Urinary bladder (tissue), 4 donors: ENCODE data around the gene SLC20A1. TPM values are rescaled to one million over a fixed set of nuclear protein-coding genes. Genes with fewer than 3 reads are reported as not detected.
A peak's percentile ranks its signal among the peaks of the same experiment; 100 is the strongest.
"Not testable (repeated sequence)": the region's sequence is repeated elsewhere in the genome, so short reads cannot be mapped to it uniquely, and the experiment has no call there.

Experiments
- DNase-seq: peaks from one replicate; pipeline ENCODE4 v3.0.0-alpha.2; 2015; ENCODE audit errors: extremely low spot score
- H3K27ac ChIP-seq: one replicate; pipeline ENCODE4 v1.5.1; 2013; ENCODE audit warnings: low read depth, mild to moderate bottlenecking, moderate library complexity
- H3K36me3 ChIP-seq: one replicate; pipeline ENCODE4 v1.6.1; 2013; ENCODE audit warnings: mild to moderate bottlenecking, moderate library complexity; ENCODE audit not compliant: insufficient read depth
- H3K4me1 ChIP-seq: one replicate; pipeline ENCODE4 v1.6.1; 2013; ENCODE audit warnings: mild to moderate bottlenecking, moderate library complexity; ENCODE audit not compliant: insufficient read depth
- H3K4me3 ChIP-seq: one replicate; pipeline ENCODE4 v1.5.1; 2013; ENCODE audit warnings: low read depth, low read length
- WGBS: extraction: QIAGEN DNeasy Blood & Tissue Kit; methylation state at CpG from one replicate; pipeline ENCODE4 v1.1.7; 2013; 5-methylcytosine and 5-hydroxymethylcytosine counted together
- polyA plus RNA-seq: library from polyadenylated mRNA; stranded (reverse); fragments of 200-250 nt; gene quantifications from one replicate; pipeline ENCODE4 v1.2.3, GENCODE V29; 2013
- total RNA-seq: library from RNA; depleted of rRNA; stranded (reverse); fragments of >200 nt; gene quantifications from one replicate; pipeline ENCODE4 v1.2.3, GENCODE V29; 2014
- donor health status: healthy with polysubstance abuse.
- donor health status: healthy.

The SLC20A1 gene
- total and polyA plus RNA-seq, 2 donors: 19.6 to 59.7 TPM

GRCh38 chr2:112614201-112614840 lies 31.4 kb upstream of the SLC20A1 start:
- Histone ChIP-seq H3K36me3 (no peaks in the 10 kb centered on the region), H3K4me3 (no peak overlapping the region), H3K27ac (no peak overlapping the region), H3K4me1 (no peaks in the 10 kb centered on the region)
- DNase-seq: no peak
- WGBS: 58% methylated on average over 13 of the region's 13 CpGs

DNA sequence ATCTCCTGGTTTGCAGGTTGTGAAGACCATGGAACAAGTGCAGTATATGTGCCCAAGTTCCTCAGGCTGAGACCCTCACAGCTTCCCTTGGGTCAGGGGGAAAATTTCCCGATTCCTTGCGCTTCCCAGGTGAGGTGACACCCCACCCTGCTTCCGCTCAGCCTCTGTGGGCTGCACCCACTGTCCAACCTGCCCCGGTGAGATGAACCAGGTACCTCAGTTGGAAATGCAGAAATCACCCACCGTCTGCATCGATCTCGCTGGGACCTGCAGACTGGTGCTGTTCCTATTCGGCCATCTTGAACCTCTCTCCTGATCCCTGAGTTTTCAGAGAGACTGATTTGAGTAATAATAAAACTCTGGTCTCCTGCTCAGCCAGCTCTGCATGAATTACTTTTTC lies 30.7 kb upstream of the SLC20A1 start:
- H3K27ac ChIP-seq: no peak overlapping the region
- no peak for DNase-seq
- no peaks in the 10 kb centered on the region for H3K36me3 ChIP-seq
- WGBS: 93% methylated on average over 8 of the region's 8 CpGs
- no peak overlapping the region for H3K4me3 ChIP-seq
- H3K4me1 ChIP-seq: no peaks in the 10 kb centered on the region

DNA sequence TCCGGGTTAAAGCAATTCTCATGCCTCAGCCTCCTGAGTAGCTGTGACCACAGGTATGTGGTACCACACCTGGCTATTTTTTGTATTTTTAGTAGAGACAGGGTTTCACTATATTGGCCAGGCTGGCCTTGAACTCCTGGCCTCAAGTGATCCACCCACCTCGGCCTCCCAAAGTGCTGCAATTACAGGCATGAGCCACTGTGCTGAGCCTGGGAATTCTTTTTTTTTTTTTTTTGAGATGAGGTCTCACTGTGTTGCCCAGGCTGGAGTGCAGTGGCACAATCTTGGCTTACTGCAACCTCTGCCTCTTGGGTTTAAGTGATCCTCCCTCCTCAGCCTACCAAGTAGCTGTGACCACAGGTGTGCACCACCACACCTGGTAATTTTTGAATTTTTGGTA lies 29.9 kb upstream of the SLC20A1 start:
- not testable (repeated sequence) for DNase-seq, H3K4me3 ChIP-seq, H3K27ac ChIP-seq, H3K4me1 ChIP-seq, H3K36me3 ChIP-seq
- WGBS: 91% methylated on average over 2 of the region's 2 CpGs

DNA sequence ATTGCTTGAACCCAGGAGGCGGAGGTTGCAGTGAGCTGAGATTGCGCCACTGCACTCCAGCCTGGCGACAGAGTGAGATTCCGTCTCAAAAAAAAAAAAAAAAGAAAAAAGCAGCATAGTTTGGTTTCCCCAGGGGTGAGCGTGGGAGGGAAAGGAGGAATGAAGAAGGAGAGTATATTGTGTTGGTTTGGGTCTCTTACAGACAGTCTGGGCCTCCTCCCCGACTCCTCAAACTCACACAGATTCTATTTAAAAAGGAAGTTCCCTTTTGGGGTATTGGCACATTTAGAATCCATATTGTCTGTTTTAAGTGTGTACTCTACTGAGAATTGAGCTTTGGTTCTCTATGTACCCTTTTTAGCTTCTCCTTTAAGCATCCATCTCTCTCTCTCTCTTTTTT lies 27.4 kb upstream of the SLC20A1 start:
- no peaks in the 10 kb centered on the region for H3K36me3 ChIP-seq
- H3K27ac ChIP-seq: no peak overlapping the region
- no peak overlapping the region for H3K4me3 ChIP-seq
- H3K4me1 ChIP-seq: no peaks in the 10 kb centered on the region
- WGBS: 78% methylated on average over 6 of the region's 6 CpGs
- no peak for DNase-seq

GRCh38 chr2:112621790-112622527 lies 23.8 kb upstream of the SLC20A1 start:
- no peaks in the 10 kb centered on the region for H3K4me1 ChIP-seq
- H3K4me3 ChIP-seq: no peak overlapping the region
- H3K27ac ChIP-seq: no peak overlapping the region
- WGBS: 78% methylated on average over 22 of the region's 22 CpGs
- DNase-seq: no peak
- H3K36me3 ChIP-seq: no peaks in the 10 kb centered on the region

DNA sequence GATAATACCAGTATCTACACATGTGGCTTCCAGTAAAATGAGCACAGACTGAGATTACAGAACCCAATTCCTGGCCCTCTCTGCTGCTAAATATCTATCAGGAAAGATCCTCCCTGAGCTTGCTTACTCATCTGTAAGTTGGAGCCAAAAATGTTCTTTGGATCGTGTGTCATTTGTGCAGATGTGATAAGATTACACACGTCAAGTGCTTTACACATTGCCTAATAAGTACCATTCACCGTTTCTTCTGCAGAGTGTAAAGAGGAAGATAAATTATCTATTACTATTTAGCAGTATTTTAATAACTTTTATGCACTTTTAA lies 23.2 kb upstream of the SLC20A1 start:
- H3K36me3 ChIP-seq: no peaks in the 10 kb centered on the region
- H3K27ac ChIP-seq: no peak overlapping the region
- H3K4me3 ChIP-seq: no peak overlapping the region
- DNase-seq: no peak
- H3K4me1 ChIP-seq: no peaks in the 10 kb centered on the region
- 21% methylated on average over 3 of the region's 3 CpGs for WGBS

- 80% methylated on average over 11 of the region's 11 CpGs for WGBS
- DNase-seq: no peak
- Histone ChIP-seq H3K27ac (no peak overlapping the region), H3K36me3 (no peaks in the 10 kb centered on the region), H3K4me3 (no peak overlapping the region), H3K4me1 (no peaks in the 10 kb centered on the region)
These were observed 21.6 kb upstream of the SLC20A1 start for GRCh38 chr2:112623913-112624777.

DNA sequence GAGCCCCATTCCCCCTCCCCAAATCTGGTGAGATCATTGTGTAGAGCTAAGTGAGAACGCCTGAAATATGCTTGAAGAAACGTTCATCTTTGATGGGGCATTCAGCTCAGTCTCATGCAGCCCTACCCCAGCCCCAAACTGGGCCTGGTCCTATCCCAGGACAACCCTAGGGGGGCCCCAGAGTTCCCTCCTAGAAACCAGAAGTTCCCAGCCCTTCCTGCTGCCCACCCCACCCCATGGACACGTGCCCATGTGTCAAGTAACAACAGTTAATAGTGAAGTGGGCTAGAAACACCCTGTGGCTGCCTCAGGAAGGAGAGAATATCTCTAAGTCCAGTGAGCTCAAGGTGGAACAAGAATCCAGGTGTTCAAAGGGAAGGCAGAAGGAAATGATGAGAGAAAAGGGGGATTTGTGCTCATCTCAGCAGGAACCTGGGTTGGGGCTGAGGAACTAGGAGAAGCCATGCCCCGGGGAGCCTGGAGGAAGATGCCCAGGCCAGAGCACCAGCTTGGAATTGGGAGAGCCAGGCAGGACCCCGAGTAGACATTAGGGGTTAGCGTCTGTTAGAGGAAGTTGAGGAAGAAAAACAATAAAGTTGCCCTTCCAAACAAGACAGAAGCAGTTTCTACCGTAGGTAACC lies 20.1 kb upstream of the SLC20A1 start:
- H3K4me1 ChIP-seq: no peaks in the 10 kb centered on the region
- WGBS: 73% methylated on average over 7 of the region's 7 CpGs
- no peak overlapping the region for H3K27ac ChIP-seq
- DNase-seq: no peak
- H3K4me3 ChIP-seq: no peak overlapping the region
- no peaks in the 10 kb centered on the region for H3K36me3 ChIP-seq

DNA sequence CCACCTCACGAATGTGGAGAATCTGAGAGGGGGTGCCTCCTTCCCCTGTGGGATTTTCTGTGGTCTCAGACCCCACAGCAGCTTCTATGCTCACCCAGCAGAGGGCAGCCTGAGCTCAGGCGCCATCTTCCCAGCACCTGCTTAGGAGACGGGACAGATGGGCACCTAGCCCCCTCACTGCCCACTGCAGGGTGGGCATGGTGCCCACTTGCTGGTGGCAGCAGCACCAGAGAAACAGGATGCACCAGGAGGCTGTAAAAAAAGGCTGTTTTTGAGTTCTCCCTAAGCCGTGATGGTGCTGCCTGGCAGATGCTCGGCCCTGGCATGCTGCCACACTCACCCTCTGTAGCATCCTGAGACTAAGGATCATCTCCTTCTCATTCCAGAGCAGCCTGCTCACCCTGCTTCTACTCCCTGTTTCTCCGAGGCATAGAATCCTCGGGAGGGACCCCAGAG lies 19.1 kb upstream of the SLC20A1 start:
- no peaks in the 10 kb centered on the region for H3K36me3 ChIP-seq
- WGBS: 12% methylated on average over 7 of the region's 7 CpGs
- no peak for DNase-seq
- no peaks in the 10 kb centered on the region for H3K4me1 ChIP-seq
- H3K4me3 ChIP-seq: no peak overlapping the region
- H3K27ac ChIP-seq: peak overlapping the region; percentile 63

DNA sequence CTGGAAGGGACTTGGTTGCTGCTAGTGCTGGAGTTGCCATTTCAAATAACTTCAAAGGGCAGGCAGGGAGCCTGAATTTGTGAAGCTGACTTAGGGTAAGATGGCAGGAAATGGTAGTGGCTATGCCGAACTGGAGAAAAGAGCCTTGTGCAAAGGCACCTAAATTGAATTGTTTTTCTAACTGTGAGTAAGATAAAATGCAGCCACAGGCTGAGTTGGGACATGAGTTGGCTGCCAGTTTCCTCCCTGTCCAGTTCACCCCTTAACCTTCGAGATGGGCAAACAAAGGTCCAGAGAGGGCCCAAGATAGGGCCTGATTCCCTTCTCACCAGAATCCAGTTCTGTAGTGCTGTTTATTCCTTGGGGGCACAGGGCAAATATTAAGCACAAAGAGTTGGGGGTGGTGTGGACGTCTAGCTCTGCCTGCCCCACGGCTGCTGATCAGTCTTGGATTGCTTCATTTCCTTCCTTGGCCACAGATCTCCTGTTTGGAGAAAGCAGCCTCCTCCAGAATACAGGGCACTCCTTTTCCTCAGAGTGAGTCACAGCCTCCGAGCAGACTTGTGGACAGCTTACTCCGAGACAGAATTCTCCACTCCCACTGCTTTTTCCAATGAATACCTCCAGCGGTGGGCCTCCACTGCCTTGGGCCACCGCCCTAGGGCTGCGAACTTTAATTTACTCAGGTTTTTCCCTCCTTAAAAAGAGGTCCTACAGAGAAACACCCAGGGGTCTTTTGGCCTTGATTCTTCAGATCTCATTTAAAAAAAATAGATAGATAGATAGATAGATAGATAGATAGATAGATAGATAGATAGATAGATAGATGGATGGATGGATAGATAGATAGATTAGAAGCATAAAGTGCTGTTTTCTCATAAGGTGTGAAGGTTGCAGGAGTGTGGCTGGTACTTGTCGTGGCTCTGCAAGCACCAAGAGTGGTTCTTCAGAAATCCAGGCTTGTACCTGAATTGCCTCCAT lies 18.4 kb upstream of the SLC20A1 start:
- Histone ChIP-seq H3K36me3 (no peaks in the 10 kb centered on the region), H3K4me3 (no peak overlapping the region), H3K4me1 (no peaks in the 10 kb centered on the region), H3K27ac (peak overlapping the region; percentile 63)
- DNase-seq: no peak
- WGBS: 55% methylated on average over 10 of the region's 10 CpGs

DNA sequence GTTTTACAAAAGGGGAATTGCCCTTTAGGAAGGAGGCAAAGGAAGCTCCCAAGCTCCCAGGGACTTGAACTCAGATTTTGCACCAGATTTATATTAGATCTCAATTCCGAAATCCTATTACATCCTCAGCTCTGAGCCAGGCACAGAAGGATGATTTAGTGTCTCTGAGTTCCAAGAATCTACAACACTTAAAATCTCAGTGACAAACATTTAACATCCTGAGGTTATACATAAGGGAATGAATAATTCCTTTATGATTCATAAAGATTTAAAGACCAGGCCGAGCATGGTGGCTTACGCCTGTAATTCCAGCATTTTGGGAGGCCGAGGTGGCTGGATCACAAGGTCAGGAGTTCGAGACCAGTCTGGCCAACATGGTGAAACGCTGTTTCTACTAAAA lies 16.5 kb upstream of the SLC20A1 start:
- WGBS: 90% methylated on average over 6 of the region's 6 CpGs
- DNase-seq: no peak
- no peaks in the 10 kb centered on the region for H3K36me3 ChIP-seq
- no peak overlapping the region for H3K27ac ChIP-seq
- no peak overlapping the region for H3K4me3 ChIP-seq
- no peaks in the 10 kb centered on the region for H3K4me1 ChIP-seq

GRCh38 chr2:112629823-112630222 lies 15.9 kb upstream of the SLC20A1 start:
- WGBS: 77% methylated on average over 8 of the region's 8 CpGs
- H3K4me1 ChIP-seq: no peaks in the 10 kb centered on the region
- no peak overlapping the region for H3K27ac ChIP-seq
- H3K4me3 ChIP-seq: no peak overlapping the region
- DNase-seq: no peak
- H3K36me3 ChIP-seq: no peaks in the 10 kb centered on the region

DNA sequence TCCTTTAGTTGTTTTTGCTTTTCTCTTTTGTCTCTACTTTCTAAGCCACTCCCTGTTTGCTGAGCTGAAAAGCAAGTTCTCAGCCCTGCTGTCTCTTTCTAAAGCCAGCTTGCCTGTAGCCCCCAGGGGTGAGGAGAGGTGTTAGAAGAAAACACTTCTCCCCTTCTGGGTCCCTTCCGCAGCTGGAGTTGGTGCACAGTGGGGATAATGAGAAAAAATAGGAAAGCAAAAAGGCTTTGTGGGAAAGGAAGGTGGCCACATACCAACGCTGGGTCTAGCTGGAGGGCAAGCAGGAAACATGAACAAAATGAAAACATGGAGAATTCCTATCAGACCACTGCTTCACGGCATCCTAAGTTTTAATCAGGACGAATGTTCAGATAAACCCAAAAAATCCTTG lies 15.5 kb upstream of the SLC20A1 start:
- 57% methylated on average over 4 of the region's 4 CpGs for WGBS
- Histone ChIP-seq H3K36me3 (no peaks in the 10 kb centered on the region), H3K4me3 (no peak overlapping the region), H3K4me1 (no peaks in the 10 kb centered on the region), H3K27ac (no peak overlapping the region)
- DNase-seq: no peak
